Measurements from ENCODE around the gene ZNF462.

ZNF462 gene

DNA sequence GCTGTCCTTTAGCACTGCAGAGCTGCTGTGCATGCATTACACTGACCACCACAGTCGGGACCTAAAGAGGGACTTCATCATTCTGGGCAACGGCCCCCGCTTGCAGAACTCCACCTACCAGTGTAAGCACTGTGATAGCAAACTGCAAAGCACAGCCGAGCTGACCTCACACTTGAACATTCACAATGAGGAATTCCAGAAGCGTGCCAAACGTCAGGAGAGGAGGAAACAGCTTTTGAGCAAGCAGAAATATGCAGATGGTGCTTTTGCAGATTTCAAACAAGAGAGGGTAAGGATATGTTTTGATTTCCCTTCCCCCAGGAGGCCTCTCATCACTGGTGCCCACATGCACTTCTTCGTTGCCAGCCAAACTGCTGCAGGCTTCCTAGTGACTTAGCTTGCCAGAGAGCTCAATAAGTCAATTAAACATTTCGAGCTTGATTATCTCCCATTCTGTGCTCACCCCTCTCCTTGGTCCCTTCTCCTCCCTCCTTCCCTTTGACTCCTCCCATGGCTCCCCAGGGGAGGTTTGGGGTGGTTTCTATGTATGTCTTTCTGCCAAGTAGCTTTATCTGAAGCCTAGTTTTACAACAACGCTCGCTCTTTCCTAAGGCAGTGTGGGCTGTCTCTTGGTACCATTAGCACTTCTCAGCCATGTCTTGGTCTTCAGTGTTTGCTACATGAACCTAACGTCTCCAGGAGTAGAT lies 66.7 kb downstream of the ZNF462 start:
- peak; percentile 12 to 74 for DNase-seq

DNA sequence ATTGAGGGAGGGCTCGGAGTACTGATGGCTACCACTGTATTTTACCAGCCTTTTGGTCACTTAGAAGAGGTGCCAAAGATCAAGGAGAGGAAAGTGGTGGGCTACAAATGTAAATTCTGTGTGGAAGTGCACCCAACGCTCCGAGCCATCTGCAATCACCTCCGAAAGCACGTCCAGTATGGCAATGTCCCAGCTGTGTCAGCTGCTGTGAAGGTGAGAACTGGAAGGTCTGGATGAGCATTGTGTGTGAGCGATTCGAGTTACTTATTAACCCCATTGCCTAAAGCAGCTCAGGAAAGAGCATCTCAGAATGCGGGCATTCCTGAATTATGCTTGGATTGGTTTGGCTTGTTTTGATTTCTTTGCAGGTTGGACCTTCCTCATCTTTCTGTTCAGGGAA lies 67.5 kb downstream of the ZNF462 start:
- no peak for DNase-seq

DNA sequence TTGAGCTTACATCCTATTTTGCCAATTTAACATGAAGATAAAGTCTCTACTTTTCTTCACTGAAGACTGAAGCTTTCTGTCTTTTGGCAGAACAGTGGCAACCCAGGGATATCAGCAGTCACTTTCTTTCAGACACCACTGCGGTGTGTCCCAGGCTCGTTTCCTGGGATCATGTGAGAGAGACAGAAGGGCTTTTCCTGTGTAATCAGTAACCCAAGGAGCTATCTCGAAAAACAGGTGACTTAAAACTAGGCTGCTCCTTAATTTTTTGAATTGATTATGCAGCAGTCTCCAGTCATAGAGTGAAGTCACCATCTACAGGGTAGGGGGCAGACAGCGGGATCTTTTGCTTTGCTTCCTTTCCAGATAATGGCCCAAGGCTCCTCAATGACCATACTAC lies 68.5 kb downstream of the ZNF462 start:
- no peak for DNase-seq

DNA sequence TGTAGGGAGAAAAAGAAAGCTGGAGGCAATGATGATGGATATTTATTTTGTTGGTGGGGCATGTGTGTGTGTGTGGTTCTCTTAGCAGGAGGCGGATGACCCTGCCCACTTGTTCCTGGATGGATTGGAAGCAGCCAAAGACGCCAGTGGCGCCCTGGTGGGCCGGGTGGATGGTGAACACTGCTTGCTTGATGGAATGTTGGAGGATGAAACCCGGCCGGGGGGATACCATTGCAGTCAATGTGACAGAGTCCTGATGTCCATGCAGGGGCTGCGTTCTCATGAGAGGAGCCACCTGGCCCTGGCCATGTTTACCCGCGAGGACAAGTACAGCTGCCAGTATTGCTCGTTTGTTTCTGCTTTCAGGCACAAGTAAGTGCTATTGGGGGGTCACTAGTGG lies 69.2 kb downstream of the ZNF462 start:
- DNase-seq, result no peak

DNA sequence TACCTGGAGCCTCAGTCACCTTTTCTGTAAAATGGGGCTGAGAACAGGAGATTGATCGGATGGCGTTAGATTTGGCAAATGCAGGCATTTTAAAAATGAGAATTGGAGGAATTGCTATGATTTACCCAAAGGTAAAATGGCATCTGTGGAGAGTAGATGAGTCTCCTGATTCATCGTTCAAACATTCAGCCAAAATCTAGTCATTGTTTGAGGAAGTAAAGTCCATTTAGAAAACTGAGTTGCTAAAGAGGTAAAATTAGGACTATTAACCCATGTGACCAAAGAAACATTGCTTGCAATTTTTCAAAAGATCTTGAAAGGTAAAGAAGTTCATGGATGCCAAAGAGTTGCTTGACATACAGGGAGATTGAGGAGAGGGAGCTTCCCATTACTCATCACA lies 69.7 kb downstream of the ZNF462 start:
- DNase-seq, result no peak

DNA sequence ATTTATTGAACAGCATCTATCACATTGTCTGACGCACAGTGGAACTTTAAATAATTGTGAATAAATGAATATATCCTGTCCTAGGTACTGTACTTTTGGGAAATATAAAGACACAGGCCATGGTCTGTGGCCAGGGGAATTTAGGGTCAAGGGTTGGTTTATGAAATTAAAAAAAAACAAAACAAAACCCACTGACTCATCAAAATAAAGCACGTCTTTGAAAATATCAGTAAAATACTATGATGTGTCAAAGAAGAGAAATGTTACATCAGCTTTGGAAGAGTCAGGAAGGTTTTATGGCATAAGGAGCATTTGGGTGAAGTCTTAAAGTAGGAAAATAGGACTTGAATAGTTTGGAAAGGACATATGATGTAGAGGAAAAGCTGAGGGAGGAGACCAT lies 70.5 kb downstream of the ZNF462 start:
- DNase-seq, result no peak

DNA sequence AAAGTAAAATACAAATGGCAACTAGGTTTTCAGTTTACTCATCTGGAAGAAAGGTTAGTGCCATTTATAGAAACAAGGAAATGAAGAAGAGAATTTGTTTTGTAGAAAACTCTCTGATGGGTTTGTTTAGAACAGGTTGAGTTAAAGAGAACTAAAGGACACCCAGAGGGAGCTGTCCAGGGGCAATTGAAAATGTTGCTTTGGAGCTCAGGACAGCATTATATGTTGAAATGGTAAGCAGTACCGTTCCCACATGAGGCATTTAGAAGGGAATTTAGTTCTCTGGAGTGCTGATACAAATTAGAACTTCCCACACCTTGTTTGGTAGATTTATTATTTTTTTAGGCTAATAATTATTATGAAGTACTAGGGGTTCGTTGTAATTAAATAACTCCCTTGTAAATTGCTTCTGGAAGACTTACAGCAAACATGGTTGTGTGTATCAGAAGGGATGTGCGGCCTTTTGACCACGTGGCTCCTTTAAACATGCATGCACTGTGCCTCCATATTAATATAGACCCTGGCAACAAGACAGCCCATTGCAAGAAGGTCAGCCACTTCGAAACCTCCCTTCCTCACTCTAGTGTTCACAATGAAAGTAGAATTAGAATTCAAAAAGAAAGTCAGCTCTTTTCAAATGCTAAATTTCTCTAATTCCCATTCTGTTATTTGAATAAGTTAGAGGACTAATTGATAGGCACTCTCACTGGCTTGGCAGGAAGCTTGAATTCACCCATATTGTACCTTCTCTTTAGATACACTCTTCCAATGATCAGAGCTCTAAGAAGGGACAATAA lies 71.7 kb downstream of the ZNF462 start:
- DNase-seq, result no peak

DNA sequence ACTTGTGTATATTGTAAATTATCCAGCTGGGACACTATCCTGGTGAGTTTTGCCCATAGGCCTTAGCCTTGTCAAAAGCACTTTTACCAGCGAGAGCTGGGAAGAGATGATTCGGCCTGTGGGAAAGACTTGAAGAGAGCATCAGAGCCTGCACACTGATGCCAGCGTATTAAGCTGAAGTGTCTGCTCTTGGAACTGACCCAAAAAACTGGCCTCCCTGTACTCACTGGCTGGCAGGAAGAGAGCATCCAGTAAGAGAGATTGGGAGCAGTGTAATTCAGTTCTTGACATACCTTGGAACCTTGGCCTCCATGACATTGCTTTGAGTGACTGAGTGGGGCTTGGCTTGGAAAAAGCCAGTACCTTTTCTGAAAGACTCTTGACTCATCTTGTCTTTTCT lies 73.7 kb downstream of the ZNF462 start:
- DNase-seq, result peak in 1 of 2 experiments; percentile 3

DNA sequence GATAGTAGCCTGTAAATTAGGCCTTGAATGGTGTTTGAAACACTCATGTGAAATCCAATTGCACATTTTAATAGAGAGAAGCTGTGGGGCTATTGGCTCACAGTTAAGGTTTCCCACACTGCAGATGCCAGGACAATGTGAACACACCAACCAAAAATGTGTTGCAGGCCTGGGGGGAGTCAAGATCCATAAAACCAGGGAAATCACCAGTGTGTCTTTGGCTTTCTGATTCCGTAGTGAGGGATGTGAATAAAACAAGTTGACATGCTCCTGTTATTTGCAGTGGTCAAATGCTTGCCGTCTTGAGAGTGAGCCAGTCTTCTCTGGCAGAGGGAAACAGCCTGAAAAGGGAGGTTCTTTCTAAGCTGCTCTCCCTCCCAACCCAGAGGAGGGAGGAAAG lies 79.0 kb downstream of the ZNF462 start:
- no peak for DNase-seq

DNA sequence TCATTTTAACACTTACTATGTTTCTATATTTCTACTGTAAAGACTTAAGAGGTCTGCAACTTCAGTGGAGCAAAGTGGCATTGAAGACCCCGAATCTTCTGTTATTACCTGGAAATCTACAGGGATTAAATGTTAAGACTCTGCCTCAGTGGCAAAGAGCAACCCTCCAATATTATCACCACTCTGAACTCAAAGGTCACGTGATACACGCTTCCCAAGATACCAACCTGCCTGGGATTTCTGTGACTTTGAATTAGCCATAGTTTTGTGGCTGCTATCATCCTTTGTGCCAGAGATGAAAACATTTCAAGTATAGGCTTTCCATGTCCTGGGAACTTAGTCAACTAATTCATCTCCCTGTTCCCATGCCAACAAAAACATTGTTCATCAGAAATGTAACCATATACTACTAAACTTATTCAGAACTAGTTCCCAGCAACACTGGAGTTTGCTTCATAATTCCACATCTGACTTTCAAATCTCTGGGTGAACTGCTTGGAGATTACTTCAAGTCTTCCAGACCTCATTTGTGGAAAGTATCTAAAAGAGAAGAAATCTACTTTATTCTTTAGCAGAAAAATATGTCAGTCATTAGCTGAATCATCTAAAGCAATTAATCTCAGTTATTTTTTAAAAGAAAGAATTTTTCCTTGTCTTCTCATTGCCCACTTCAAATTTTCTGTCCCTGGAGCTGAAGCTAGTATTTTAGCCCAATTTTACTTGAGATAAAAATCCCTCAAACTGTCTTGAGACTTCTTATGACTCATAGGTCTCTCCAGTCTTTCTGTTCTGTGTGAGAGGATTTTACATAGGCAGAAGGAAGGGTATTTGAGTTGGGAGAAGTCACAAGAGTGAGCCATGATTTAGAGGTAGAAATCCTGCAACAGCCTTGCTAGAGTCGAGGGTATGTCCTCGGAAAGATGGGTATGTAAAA lies 83.0 kb downstream of the ZNF462 start:
- DNase-seq, result no peak

DNA sequence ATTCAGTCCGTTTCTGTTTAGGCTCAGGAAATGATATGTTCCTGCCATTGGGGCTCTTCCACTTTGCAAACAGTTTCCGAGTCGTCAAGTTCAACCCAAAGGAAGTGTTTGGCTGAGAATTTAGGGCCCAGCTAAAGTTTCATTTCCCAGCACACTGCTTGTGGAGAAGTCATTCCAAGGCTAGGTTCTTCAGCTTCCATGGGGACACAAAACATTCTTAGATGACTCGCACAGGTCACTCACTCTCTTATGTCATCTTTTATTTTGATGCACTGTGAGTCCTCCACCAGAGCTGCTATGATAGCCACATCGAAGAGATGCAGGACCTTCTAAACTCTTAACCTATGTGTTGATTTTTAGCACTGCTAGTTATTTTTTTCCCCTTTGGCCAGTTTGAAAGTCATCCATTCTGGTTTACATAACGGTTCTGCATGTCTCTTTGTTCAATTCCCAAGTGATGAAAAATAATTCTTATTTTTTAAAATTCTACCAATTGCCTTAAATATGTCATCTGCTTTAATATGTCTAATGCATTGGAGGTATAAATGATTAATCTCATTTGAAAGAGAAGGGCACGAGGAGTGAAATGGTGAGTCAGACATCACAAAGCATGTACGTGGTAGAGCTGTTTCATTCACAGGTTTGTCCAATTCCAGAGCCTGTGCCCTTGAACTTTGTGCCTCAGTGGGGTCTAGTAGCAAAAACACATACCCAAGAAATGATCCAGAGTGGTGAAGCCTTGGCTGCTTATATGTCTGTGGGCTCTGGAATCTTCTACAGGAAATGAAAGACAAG lies 84.3 kb downstream of the ZNF462 start:
- no peak for DNase-seq

DNA sequence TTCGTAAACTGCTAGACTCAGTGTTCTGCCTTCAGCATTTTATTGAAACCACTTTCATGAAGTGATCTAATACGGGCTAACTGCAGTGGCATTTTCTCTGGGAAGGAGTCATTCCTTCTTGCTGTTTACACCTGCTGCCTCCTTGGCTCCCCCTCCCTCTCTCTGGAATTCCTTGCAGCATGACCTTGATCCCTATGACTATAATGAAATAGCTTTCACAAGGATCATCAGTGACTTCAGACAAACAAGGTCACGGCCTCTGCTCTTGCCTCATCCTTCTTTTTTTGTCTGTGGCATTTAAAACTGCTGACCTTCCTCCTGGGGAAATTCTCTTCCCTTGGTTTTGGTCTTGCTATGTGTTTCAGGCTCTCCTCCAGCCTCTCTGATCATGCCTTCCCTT lies 90.2 kb downstream of the ZNF462 start:
- no peak for DNase-seq

DNA sequence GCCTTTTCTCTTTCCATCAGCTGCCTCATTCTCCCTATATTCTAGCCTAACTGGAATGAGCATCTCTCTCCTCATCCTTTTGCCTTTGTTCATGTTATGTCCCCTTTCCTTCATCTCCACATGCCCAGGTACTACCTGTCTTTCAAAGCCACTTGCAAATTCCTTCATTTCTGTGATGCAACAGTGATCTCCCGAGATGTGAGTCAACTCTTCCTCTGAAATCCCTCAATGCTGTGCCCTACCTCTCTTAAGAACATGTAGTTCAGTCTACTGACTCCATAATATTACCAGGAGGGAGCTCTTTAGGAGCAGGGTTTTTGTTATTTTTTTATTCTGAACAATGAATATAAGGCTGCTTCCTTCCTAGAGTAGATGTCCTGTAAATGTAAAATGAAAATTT lies 91.6 kb downstream of the ZNF462 start:
- no peak for DNase-seq

DNA sequence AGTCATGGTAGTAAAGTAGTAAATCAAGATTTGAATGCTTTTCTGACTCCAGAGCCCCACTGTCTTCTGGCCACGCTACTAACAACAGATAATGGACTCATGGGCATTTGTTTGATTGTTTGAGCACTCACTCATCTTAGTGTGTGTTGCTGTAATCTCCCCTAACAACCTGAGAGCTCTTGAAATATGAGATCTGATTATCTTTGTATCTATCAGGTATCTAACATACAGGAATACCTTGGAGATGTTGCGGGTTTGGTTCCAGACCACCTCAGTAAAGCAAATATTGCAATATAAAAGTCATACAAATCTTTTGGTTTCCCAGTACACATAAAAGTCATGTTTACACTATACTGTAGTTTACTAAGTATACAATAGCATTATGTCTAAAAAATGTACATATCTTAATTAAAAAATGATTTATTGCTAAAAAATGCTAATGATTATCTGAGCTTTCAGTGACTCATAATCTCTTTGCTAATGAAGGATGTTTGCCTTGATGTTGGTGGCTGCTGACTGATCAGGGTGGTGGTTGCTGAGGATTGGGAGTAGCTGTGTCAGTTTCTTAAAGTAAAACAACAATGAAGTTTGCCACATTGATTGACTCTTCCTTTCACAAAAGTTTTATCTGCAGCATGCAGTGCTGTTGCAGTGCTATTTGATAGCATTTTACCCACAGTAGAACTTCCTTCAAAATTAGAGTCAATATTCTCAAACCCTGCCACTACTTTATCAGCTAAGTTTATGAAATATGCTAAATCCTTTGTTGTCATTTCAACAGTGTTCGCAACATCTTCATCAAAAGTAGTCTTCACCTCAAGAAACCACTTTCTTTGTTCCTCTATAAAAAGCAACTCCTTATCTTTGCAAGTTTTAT lies 92.2 kb downstream of the ZNF462 start:
- DNase-seq, result no peak

DNA sequence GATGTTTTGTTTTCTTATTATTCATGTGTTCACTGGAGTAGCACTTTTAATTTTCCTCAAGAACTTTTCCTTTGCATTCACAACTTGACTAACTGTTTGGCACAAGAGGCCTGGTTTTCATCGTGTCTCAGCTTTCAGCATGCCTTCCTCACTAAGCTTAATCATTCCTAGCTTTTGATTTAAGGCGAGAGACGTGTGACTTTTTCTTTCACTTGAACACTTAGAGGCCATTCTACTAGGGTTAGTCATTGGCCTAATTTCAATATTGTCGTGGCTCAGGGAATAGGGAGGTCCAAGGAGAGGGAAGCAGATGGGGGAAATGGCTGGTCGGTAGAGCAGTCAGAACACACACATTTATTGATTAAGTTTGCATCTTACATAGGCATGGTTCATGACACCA lies 94.0 kb downstream of the ZNF462 start:
- no peak for DNase-seq

DNA sequence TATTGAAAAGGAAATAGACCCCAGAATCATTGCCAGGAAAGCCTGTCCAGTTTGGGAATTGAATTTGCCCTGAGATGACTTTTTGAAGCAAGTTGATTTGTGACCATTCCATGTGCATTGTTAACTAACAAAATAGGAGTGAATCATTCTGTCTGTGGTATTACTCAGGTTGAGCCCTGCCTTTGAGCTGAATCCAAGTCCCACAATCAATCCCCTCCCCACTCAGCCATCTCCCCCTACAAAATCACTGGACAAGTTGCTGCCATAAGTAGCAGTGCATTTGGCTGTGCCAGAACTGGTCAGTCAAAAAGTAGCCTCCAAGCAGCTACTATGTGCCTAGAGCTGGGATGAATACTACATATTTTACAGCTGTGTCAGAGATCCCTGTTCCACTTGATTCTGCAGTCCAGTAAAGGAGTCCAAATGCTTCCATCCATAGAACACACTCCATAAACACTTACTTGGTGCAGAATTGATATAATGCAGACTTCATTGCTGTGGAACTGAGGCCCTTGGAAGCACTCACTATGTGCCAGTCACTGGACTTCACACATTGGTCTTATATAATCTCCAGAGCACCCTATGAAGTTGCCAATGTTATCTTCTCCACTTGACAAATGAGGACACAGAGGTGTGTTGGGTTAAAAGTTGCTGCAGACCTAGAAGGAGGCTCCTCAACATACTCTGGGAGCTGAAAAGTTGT lies 96.1 kb downstream of the ZNF462 start:
- DNase-seq, result no peak

DNA sequence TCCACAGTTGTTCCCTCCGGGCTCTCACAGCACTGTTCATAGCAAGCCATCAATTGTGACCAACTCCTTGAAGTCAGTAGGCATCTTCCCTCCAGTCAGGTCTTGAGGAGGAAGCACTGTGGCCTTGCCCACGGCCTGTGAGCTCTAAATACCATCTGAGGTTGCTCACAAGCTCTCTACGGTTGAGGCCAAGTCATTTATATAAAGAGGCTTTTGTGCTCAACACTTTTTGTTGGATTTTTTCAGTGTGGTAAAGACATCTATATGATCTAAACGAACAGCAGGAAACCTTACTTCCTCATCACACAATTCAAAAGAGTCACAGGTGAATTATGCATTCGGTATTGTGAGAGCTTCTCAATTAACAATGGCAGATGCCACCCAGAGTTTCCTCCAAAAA lies 97.3 kb downstream of the ZNF462 start:
- DNase-seq, result no peak

DNA sequence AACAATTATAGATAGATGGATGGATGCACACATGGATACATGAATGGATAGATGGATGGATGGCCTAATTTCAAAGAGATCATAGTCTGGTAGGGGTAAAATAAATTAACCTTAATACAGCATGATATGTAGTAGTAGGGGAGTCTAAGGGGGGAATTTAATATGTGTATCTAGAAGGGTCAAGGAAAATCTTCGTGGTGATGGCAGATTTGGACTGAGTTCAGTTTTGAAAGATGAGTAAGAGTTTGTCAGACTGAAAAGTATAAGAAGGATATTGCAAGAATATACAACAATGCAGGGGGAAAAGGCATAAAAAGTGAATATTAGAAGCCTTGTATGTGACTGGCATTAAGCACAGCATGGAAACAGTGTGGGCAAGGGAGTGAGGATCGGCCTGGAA lies 98.7 kb downstream of the ZNF462 start:
- no peak for DNase-seq

DNA sequence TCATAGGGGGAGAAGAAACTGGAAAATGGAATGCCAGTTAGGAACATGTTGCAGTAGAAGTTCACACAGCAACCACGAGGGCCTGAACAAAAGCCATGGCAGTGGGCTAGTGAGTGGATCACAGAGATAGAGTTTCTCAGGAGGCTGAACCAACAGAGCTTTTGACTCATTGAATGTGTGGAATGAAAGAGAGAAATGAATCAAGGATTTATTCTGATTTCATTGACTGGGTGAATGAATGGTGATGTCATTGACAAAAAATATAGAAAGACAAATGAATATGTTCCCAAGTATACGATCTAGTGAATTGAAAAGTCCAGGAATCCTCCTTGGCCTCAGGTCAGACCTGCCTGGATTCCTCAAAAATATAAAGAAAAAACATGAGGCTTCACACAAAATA lies 99.2 kb downstream of the ZNF462 start:
- DNase-seq, result no peak

DNA sequence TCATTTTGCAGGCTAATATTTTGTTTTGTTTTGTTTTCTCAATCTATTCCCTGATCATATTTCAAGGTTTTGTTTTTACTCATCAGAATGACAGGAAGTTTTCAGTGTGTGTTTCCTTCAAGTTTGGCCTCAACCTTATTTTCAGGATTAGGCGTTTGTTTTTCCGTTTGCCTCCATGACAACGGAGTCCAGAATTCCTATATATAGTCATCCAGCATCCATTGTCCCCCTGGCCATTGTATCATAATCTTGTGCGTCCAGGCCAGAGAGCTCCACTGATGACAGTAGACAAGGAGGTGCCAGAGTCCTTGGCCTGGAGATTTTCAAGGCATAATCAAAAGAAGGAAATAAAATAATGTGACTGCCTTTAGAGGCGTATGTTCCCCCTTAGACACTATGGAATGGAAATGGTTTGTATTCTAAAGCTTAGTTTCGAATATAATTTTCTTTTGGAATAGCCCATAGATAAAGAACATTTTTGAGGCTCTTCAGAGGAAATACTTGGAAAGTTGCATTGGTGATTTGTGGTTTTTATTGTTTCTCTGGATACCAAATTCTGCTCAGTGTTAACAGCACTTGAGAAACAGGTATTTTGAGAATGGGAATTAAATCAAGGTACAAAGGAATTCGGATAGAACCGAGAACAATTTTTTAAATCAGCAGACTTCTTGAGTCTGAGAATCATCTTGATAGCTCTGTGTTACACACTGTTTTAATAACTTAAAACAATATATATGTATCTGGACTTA lies 99.8 kb downstream of the ZNF462 start:
- no peak for DNase-seq

All from NCI-H446 (cell line).